Inflammatory macrophage (primary cell): ENCODE results near the gene ZP4.
"Not testable (repeated sequence)": the region's sequence is repeated elsewhere in the genome, so short reads cannot be mapped to it uniquely, and the experiment has no call there.

Source experiments
- DNase-seq, 2 donors: peaks; one replicate each; pipeline ENCODE4 v3.0.0-alpha.2; 2020 to 2022

ZP4 gene

DNA sequence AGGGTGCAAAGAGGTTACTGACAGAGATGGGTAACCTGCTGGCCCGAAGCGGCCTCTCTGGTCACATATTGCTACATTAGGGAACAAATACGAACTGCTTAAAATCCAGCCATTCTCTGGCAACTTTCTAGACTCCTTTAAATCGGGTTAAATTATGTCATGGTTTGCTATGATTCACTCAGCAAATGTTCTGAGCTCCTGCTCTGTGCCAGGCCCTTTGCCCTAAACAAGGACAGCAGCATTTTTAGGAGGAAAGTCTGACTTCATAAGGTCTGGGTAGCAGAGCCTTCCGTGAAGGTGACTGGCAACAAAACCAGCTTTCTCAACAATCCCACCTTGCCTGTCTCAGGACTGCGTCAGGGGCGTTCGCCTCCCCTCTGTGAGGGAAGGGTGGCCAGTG, 15.4 kb downstream of the ZP4 start:
- no peak for DNase-seq

DNA sequence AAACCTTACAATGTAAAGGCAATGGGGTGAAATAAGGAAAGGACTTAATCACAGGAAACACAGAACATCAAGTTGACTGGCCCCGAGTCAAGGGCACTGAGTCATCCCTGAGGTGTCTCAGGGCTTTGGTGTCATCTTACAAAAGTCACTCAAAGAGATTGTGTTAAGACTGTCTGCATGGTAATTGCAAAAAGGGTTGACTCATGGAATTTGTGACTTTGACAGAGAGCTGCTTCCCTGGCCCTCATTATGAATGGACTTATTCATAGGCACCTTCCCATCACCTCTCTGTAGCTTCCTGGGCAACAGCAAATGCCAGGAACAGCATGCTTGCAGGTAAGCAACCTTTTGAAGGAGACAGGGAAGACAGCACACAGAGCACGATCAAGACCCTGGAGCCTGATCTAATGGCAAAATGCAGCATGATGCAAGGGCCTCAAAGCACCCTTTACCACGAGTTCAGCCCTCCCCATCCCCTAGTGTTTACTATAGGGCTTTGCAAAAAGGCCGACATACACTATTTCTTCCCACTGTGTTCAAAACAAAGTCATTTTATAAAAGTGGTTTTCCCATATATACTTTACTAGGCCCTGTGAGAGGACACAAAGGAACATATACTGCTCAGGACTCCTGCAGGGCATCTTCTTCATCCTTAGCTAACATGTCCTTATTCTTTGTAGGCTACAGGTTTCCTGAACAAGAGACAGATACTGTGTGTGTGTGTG, 17.1 kb downstream of the ZP4 start:
- DNase-seq: no peak

DNA sequence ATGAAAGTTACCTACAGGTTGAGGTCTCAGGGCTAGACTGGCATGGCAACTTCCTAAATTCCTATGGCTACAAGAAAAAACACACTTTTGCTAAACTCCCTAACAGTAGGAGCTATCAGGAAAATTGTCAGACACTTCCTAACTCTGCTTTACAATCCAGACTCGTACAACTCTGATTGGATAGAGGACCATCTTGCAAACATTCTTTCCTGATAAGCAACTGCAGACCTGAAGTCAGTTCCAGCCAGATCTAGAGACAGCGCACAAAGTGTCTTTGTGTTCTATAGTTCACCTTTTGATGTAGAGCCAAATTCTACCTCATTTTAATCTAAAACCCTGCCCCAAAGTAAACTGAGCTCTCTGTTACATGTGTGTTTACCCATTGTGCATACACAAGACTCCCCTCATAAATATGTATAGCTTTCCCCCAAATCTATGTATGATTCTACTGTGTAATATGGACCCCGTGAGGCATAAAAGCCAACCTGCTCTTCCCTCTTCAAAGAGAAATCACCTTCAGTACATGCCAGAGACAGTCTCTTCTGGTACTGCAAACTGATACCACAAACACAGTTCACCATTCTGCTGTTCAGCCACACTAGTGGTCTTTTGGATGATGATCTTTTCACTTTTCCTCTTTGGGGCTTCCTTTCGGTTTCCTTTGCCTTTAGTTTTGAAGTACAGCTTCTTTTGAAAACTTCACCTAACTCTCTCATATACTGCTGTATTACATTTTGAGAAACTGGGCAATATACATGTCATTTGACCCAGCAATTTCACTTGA, 21.7 kb downstream of the ZP4 start:
- no peak for DNase-seq

DNA sequence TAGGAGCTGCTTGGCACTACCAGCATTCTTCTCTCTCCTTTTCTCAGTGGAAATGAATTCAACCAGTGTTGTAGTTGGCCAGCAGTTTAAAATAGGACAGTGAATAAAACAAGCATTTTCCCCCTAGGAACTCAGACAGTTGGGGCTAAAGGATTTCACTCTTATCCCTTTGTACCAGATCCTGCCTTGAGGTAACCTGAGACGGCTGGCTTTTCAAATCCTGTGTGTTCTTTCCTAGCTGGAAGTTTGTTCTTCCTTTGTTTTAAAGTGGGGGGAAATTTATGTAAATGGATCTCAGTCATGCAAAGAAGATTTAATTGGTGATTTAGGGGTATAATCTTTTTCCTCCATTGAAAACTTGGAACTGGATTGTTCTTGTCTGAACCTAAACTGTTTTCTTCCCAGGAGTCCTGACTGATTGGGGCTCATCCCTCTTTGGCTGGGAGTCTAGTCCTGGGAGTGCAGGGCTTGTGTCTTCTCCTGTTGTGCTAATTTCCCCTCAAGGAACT, 23.3 kb downstream of the ZP4 start:
- DNase-seq: no peak

DNA sequence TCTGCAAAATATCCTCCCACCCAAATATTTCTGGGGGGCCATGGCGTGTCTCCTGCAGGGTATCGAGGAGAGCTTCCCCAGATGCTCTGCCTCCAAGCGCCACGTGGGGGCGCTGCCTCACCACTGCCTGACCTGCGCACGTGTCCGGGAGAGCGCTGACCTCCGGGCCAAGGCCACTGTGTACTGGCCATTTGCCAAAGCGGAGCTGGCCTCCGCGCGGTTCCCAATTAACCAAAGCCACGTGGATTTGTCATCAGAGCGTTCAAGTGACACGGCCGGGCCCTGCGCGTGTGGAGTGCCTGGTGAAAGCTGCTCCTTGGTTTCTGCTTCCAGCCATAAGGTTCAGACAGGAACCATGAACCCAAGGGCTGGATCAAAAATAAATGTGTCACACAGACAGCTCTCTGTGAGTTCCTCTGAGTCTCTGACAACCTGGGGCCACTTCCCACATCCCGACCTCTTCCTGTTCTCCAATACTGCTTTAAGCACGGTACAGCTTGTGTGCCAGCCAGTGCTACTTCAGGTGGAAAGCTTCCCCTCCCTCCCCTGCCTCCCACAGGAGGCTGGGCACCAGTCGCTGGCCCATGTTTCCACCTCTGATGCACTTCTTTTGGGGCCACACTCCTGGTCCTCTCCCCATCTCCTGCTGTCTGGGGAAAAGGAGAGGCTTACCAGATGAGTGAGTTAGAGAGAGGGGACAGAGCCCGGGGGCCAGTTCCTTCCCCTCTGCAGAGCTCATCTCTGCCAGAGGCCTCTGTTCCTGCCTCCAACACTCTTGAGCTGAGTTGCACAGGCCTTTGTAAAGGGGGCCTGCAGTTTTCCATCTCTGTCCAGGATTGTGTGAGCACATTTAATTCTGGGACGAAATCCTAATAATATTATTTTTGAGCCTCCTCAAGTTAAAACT, 26.1 kb downstream of the ZP4 start:
- peak; percentile 71 to 72 for DNase-seq

DNA sequence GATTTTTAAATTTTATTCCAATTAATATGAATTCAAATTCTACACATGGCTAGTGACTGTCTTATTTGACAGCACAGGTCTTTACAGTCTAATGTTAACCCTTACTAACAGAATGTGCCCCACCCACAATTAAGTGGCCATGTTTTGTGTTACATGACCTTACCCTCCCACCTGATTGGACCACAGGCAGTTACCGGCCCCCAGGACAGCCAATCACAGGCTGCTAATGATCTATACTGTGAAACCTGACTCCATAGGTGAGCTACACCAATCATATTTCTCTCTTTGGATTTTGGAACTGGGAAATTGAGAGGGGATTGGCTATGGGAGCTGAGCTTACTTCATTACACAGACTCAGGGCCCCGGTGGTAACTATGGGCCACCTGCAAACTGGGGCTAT, 27.5 kb downstream of the ZP4 start:
- no peak for DNase-seq

DNA sequence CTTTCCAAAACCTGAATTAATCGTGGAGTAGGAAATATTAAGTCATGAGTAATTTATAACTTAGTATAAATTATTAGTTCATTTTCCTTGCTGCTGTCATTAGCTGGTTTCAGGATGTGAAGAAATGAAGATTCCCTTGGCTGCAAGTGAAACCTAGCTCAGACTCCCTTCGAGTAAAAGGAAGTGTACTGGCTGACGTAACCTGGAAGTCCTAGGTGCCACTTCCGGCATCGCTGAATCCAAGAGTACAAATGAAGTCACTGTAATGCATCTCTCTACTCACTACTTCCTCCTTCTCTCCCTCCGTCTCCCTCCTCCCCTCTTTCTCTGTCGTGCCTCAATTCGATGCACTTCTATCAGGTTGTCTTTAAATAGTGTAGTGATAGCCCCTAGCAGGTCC, 28.8 kb downstream of the ZP4 start:
- DNase-seq: peak; percentile 34 to 54

DNA sequence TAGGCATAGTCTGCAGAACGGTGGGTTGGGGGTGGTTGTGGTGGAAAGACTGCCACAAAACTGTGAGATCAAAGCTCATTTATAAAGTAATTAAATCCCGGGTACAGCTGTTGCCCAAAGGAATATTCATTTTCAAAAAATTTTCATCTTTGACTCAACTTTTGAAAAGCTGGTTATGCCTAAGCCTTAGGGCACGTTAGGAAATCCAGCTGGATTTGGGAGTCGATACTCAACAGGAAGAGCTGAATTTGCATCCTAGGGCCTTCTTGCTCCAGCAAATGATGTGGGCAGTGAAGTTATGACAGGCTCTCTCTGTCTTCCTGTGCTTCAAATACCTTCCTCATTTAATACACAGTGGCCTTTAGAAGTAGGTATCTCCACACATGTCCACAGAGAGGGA, 31.7 kb downstream of the ZP4 start:
- DNase-seq: no peak

DNA sequence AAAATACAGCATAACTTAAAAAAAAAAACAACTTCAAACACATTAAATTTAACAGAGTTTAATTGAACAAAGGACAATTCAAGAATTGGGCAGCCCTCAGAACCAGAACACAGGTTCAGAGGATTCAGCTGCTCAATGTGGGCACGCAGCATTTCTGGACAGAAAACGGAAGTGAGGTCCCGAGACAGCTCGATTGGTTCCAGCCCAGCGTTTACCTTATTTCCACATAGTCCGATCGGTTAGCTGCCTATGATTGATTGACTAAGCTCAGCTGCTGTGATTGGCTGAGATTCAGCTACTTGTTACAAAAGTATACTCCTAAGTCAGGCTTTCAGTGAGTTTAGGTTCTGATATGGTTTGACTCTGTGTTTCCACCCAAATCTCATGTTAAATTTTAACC, 33.3 kb downstream of the ZP4 start:
- no peak for DNase-seq

DNA sequence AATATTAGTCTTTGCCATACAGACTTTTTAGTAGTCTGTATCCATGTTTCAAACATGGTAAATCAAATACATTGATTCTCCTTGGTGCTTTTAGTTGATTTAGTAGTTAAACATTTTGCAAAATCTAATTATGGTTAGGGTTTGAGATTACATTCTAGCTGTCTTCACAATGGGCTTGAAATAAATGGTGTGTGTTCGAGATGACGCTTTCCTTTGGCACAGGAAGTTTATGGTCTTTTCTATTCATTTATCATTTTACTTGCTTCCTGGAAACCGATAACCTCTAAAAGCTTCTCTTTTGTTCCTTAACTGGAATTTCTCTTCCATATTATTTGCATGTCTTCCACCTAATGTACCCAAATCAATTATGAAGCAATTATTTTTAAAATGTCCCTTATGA, 38.4 kb downstream of the ZP4 start:
- DNase-seq: no peak

DNA sequence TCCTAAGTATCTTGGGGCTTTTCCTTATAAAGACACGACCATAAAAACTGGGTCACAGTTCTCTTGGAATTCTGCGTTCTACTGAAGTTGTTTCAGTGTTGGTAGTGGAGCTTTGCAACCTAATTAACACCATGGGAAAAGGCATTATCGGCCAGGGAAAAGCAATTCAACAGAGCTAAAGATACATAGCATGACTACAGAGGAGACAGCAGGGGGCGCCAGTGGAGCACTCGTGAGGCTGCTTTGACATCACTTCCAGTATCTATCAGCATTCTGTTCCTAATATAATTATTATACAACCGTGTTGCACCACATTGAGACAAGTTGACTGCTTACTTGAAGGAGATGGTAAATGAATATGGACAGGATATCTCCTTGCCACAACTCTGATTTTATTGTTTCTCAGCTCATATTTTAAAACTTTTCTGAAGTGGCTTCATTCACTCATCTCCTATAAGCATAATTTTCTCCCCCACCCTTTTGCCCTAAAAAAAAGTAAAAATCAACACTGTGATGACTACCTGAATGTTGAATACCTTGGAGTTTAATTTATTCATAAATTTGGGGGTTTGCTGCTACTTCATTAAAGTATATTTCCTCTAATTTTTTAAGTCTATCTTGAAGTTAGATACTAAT, 39.4 kb downstream of the ZP4 start:
- peak; percentile 52 to 73 for DNase-seq

DNA sequence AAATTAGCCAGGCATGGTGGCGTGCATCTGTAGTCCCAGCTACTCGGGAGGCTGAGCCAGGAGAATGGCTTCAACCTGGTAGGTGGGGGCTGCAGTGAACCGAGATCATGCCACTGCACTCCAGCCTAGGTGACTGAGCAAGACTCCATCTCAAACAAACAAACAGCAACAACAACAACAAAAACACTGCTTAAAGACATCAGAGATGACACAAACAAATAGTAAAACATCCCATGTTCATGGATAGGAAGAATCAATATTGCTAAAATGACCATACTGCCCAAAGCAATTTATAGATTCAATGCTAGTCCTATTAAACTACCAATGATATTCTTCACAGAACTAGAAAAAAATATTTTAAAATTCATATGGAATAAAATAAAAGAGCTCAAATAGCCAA, 47.2 kb downstream of the ZP4 start:
- DNase-seq: not testable (repeated sequence)

DNA sequence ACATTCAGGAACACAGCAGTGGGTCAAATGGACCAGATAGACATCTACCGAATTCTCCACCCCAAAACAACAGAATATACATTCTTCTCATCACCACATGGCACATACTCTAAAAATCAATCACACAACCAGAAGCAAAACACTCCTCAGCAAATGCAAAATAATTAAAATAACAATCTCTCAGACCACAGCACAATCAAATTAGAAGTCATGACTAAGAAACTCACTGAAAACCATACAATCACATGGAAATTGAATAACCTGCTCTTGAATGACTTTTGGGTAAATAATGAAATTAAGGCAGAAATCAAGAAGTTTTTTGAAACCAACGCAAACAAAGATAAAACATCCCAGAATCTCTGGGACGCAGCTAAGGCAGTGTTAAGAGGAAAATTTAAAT, 49.2 kb downstream of the ZP4 start:
- DNase-seq: no peak

DNA sequence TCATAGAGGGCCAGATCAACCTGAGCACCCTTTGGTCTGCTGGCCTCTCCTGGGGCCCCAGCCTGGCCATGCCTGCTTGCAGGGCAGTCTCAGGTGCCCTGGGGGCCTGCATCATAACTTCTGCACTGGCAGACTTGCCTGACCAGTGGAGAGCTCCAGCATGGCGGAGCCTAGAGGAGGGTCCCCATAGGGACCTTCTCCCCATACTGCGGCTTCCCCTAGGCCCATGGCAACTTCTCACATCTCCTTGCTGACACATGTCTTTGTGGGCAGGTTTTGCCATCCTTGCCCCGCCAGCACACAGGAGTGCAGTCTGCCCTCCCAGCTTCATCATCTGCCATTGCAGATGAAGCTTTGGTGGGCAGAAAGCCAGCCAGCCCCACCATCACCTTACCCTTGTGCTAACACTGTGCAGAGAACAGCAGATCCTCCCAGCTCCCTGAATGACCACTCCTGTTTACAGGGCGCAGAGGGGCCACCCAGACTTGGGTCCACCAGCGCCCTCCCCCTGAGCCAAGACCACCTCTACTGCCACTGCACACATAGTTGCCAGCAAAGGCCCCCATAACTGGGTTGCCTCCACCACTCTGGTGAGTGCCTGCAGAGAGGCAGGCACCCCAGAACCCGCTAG, 51.7 kb downstream of the ZP4 start:
- no peak for DNase-seq

DNA sequence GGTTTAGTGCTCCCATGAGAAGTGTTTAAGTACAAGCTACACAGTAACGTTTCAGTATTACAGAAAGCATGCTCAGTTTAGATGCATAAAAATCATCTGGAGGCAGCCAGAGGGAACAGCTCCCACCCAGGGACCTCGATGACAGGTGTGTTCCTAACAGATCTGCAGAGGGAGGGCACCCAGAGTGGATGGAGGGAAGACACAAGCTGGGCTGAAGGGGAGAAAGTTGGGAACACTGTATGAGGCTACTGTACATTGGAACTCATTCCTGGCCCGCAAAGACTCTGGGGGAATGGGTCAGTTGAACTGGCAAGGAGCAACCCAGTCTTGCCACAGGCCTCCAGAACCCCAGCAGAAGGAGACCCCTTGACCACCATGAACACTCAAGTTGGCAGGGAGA, 52.4 kb downstream of the ZP4 start:
- no peak for DNase-seq

DNA sequence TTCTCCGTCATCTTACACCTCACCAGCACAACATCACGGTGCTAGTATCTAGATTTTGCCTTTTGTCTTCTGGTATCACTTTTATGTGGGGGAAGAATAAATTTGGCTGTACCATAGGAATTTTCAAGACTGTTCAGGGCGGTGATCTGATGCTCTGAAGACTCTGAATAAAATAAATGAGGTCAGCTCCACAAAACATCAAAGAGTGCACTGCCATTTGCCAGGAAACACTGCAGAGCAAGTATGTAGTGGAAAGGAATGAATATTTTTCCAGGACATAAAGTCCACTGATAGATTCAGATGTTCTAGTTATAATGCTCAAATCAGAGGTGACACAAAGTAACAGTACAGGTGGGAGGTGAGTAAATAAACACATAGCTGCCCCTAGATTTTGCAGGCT, 56.3 kb downstream of the ZP4 start:
- DNase-seq: no peak

DNA sequence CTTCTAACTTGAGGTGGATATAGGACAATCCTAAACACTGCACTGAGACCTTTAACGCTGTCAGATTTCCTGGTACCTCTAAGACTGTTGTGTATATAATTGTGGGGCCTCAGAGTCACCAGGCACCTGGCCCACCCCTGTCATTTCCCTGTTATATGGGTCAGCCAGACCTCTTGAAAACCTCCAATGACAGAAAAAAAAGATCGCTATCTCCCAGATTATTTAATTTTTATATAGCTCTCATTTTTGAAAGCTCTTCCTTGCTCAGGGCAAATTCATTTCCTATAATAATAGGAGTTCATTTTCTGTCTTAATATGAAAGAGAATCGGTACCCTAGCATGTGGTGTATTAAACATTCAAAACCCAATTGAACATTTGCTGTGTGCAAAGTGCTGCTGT, 56.7 kb downstream of the ZP4 start:
- no peak for DNase-seq

DNA sequence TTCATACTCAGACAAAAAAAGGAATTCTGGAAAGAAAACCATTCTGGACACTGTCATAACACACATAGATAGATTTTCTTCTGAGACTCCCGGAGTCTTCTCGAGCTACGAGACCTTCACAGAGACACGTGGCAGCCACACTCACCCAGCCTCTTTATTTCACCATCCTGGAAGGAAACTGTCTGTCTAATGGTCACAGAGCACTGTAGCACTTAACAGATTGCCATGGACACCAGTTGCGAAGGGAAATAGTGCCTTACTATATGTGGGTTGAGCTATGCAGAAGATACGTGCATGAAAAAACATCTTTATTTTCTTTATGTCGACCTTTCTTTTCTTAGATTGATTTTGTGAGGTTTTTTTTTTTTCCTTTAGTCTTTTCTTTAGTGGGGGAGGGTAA, 57.9 kb downstream of the ZP4 start:
- DNase-seq: no peak
